Lung (tissue), 16 donors: ENCODE data around the gene NR2C2AP. TPM values are rescaled to one million over a fixed set of nuclear protein-coding genes. Genes with fewer than 3 reads are reported as not detected.

Source experiments
- ATAC-seq: fragments of 200-7000 bp; cut with Tn5 transposase; one replicate; pipeline ENCODE4 v1.9.1; 2020; ENCODE audit warnings: moderate number of reproducible peaks; ENCODE audit not compliant: insufficient read depth, low FRiP score
- DNase-seq, 3 donors: peaks; one replicate each; pipeline ENCODE4 v3.0.0-alpha.2; 2013 to 2017
- H3K27ac ChIP-seq, 2 donors: one replicate each; pipeline ENCODE4 v1.5.1; 2013; ENCODE audit warnings: mild to moderate bottlenecking in 2 of 2, moderate library complexity in 2 of 2, control low read depth in 1 of 2, inconsistent platforms in 1 of 2, low read depth in 1 of 2, low read length in 1 of 2
- H3K27me3 ChIP-seq, 3 donors: one replicate each; pipeline ENCODE4 v1.5.1; 2013; ENCODE audit warnings: low read length in 2 of 3; ENCODE audit not compliant: control insufficient read depth in 3 of 3, insufficient read depth in 3 of 3
- H3K36me3 ChIP-seq, 4 donors: one replicate each; pipeline ENCODE4 v1.5.1; 2013; ENCODE audit warnings: low read length in 4 of 4, mild to moderate bottlenecking in 1 of 4, moderate library complexity in 1 of 4; ENCODE audit not compliant: control insufficient read depth in 4 of 4, insufficient read depth in 4 of 4
- H3K4me1 ChIP-seq, 5 donors: one replicate each; pipeline ENCODE4 v1.5.1; 2013; ENCODE audit warnings: low read length in 5 of 5, mild to moderate bottlenecking in 2 of 5, moderate library complexity in 1 of 5; ENCODE audit not compliant: control insufficient read depth in 5 of 5, insufficient read depth in 5 of 5
- H3K4me3 ChIP-seq: one replicate; pipeline ENCODE4 v1.5.1; 2013; ENCODE audit warnings: mild to moderate bottlenecking, control low read depth, moderate library complexity
- H3K9ac ChIP-seq, 2 donors: one replicate each; pipeline ENCODE4 v1.5.1; 2013; ENCODE audit warnings: low read length in 2 of 2, control low read depth in 1 of 2; ENCODE audit not compliant: insufficient read depth in 1 of 2
- H3K9me3 ChIP-seq, 4 donors: one replicate each; pipeline ENCODE4 v1.5.1; 2013; ENCODE audit warnings: low read length in 3 of 4, mild to moderate bottlenecking in 1 of 4, moderate library complexity in 1 of 4; ENCODE audit not compliant: control insufficient read depth in 4 of 4, insufficient read depth in 3 of 4
- CTCF ChIP-seq: IDR thresholded peaks from 2 replicates; pipeline ENCODE4 v1.5.1; 2012; ENCODE audit warnings: mild to moderate bottlenecking; ENCODE audit errors: control extremely low read depth, extremely low read depth
- WGBS, 2 donors: extraction: QIAGEN DNeasy Blood & Tissue Kit; methylation state at CpG; one replicate each; pipeline ENCODE4 v1.1.7; 2013; 5-methylcytosine and 5-hydroxymethylcytosine counted together
- long read RNA-seq, 5 donors: transcript quantifications; one replicate each; lab custom pipeline, GENCODE V29; 2026
- polyA plus RNA-seq, 2 donors: library from polyadenylated mRNA; stranded (reverse); fragments of 200-250 nt; gene quantifications; one replicate each; pipeline ENCODE4 v1.2.1, GENCODE V29; 2013
- total RNA-seq, 2 donors: library from RNA; depleted of rRNA in 1 of 2; stranded (reverse); fragments of >200 nt in 1 of 2; gene quantifications; one replicate each; pipeline ENCODE4 v1.2.1, GENCODE V29; 2014 to 2021
- donor health status: control.
- donor health status: control.
- donor health status: Bipolar disorder and iron deficiency.
- donor health status: healthy.
- donor health status: DM: yes; HTN: yes; CAD: no.

The NR2C2AP gene
- total RNA-seq (10 to 100 TPM in 1 of 2 donors, 1 to 10 TPM in 1; 4.6 to 18.6 TPM), polyA plus RNA-seq (10 to 100 TPM; 23.9 to 26.7 TPM)
- long read RNA-seq, donor 1, partial matches to known transcripts: 0 of 3 reads
- long read RNA-seq, donor 1, other reads (novel, unspliced or antisense): 0 of 3 reads
- long read RNA-seq, donor 2, partial matches to known transcripts: 0 of 1 reads
- long read RNA-seq, donor 2, other reads (novel, unspliced or antisense): 0 of 1 reads
- long read RNA-seq, donor 3, partial matches to known transcripts: 0 of 2 reads
- long read RNA-seq, donor 3, other reads (novel, unspliced or antisense): 0 of 2 reads
- long read RNA-seq, donor 4: 0 reads
- long read RNA-seq, donor 5, partial matches to known transcripts: 0 of 6 reads
- long read RNA-seq, donor 5, other reads (novel, unspliced or antisense): 0 of 6 reads

GRCh38 chr19:19203012-19203856 is at the start of gene NR2C2AP:
NR2C2AP (minus strand) TSS chr19:19203414; CDS start chr19:19203060, 354 bp downstream.
- Histone ChIP-seq H3K27me3 (no peaks in the 10 kb centered on the region), H3K4me1 (peaks cover 0 to 11% (median 0%) of the 10 kb centered on the region in 5 donors), H3K9ac (peak within 1 kb of the TSS; percentile 0 to 31), H3K36me3 (peaks cover 0 to 20% (median 4%) of the 10 kb centered on the region in 4 donors), H3K9me3 (peaks cover 0 to 5% (median 0%) of the 10 kb centered on the region in 4 donors), H3K4me3 (peak within 1 kb of the TSS; percentile 69), H3K27ac (peak within 1 kb of the TSS; percentile 50 to 81)
- WGBS, 2 donors: 6 to 7% methylated on average over 60 of the region's 60 CpGs
- ATAC-seq: peak; percentile 92
- peak; percentile 33 for TF ChIP-seq CTCF
- DNase-seq: peak; percentile 91 to 93 (median 91)

- 49 to 69% methylated on average over 5 of the region's 5 CpGs for WGBS, 2 donors
- H3K27me3 ChIP-seq: peaks cover 0 to 4% (median 0%) of the 10 kb centered on the region in 3 donors
Measured at GRCh38 chr19:19250196-19250801, 47.1 kb upstream of the NR2C2AP start.

GRCh38 chr19:19240476-19240875 is 37.3 kb upstream of the NR2C2AP start:
- DNase-seq: no peak
- 78 to 83% methylated on average over 9 of the region's 9 CpGs for WGBS, 2 donors

More at GRCh38 chr19:19250196-19250801, 47.1 kb upstream of the NR2C2AP start:
- Histone ChIP-seq H3K36me3 (no peaks in the 10 kb centered on the region), H3K4me1 (peaks cover 0 to 1% (median 0%) of the 10 kb centered on the region in 5 donors), H3K27ac (no peak overlapping the region), H3K9me3 (peaks cover 0 to 8% (median 2%) of the 10 kb centered on the region in 4 donors), H3K9ac (no peak overlapping the region), H3K4me3 (no peak overlapping the region)
- DNase-seq (peak in 2 of 3 donors; percentile 14 to 46), ATAC-seq (no peak)
- no peak for TF ChIP-seq CTCF

More at GRCh38 chr19:19240476-19240875, 37.3 kb upstream of the NR2C2AP start:
- Histone ChIP-seq H3K4me1 (no peaks in the 10 kb centered on the region), H3K9ac (no peak overlapping the region), H3K4me3 (no peak overlapping the region), H3K27me3 (peaks cover 0 to 2% (median 2%) of the 10 kb centered on the region in 3 donors), H3K36me3 (no peaks in the 10 kb centered on the region), H3K27ac (no peak overlapping the region), H3K9me3 (peaks cover 0 to 2% (median under 1%) of the 10 kb centered on the region in 4 donors)
- no peak for ATAC-seq
- TF ChIP-seq CTCF: no peak
